K562 (cell line): ENCODE data around the gene EPS8L1. TPM values are rescaled to one million over a fixed set of nuclear protein-coding genes. Genes with fewer than 3 reads are reported as not detected.

ENCODE experiments used
- ATAC-seq: fragments of 200-7000 bp; cut with Tn5 transposase; 3 replicates; pipeline ENCODE4 v1.9.1; 2020; ENCODE audit warnings: moderate library complexity
- BruUV-seq: library from RNA; stranded (reverse); fragments of 400-500 nt; replicated peaks from 2 replicates; lab custom pipeline; 2021; lab: Mats Ljungman, UMichigan
- CTCF ChIA-PET: fragments of 300-600 bp; formaldehyde crosslinking; extraction: SDS; loops from one replicate; lab custom pipeline; 2021; ENCODE audit warnings: low intra/inter-chr PET ratio; lab: Yijun Ruan, JAX
- POLR2A ChIA-PET: fragments of 300-600, 350-650 bp; sonication (Branson Sonifier 250); formaldehyde crosslinking; extraction: SDS; loops from one replicate; lab custom pipeline; 2021; ENCODE audit warnings: antibody characterized with exemption, inconsistent platforms; lab: Yijun Ruan, JAX
- DNase-seq, 4 experiments: peaks; one replicate each; pipeline versions ENCODE4 v3.0.0 to v3.0.0-alpha.2; 2011 to 2018; ENCODE audit warnings: low spot score in 3 of 4, mixed read lengths in 3 of 4; ENCODE audit errors: extremely low read depth in 1 of 4
- FAIRE-seq: peaks from 2 replicates; lab custom pipeline; 2011; peaks lifted over from hg19 to GRCh38; lab: Jason Lieb, UNC
- H2AFZ ChIP-seq: 2 replicates; pipeline ENCODE4 v1.6.0; 2011; ENCODE audit warnings: low read depth, low read length, control low read depth, inconsistent platforms
- H3K27ac ChIP-seq: fragments of 200-600 bp; 3 replicates; pipeline ENCODE4 v1.8.0; 2011; ENCODE audit warnings: low read depth, mild to moderate bottlenecking, control low read depth, inconsistent platforms, low read length, moderate library complexity, mixed read lengths; ENCODE audit errors: extremely low read depth
- H3K27me3 ChIP-seq, 2 experiments: fragments of 300-600 bp in 1 of 2; 2 replicates in 1 of 2; 3 replicates in 1 of 2; pipeline versions ENCODE4 v1.6.0 to v1.8.0; 2011; ENCODE audit warnings: inconsistent platforms in 2 of 2, low read length in 2 of 2, mild to moderate bottlenecking in 1 of 2, mixed read lengths in 1 of 2, moderate library complexity in 1 of 2; ENCODE audit not compliant: control insufficient read depth in 2 of 2, insufficient read depth in 2 of 2
- H3K36me3 ChIP-seq: fragments of 300-600 bp; 3 replicates; pipeline ENCODE4 v1.8.0; 2011; ENCODE audit warnings: mild to moderate bottlenecking, low read length, inconsistent platforms; ENCODE audit not compliant: control insufficient read depth, insufficient read depth
- H3K4me1 ChIP-seq, 2 experiments: fragments of 200-600 bp in 1 of 2; replicated peaks in 1 of 2; 2 replicates in 1 of 2; 3 replicates in 1 of 2; pipeline versions ENCODE4 v1.5.1 to v1.8.0; 2011; ENCODE audit warnings: inconsistent platforms in 2 of 2, low read length in 2 of 2, mild to moderate bottlenecking in 1 of 2, mixed read lengths in 1 of 2, moderate library complexity in 1 of 2; ENCODE audit not compliant: control insufficient read depth in 2 of 2, insufficient read depth in 2 of 2
- H3K4me2 ChIP-seq: 2 replicates; pipeline ENCODE4 v1.6.1; 2011; ENCODE audit warnings: low read length, control low read depth, inconsistent platforms, mixed read lengths; ENCODE audit not compliant: insufficient read depth
- H3K4me3 ChIP-seq: fragments of 200-600 bp; sonication (generic), shearing (Covaris generic); 2 replicates; pipeline ENCODE4 v1.5.1; 2016; ENCODE audit warnings: control low read depth, inconsistent platforms
- H3K79me2 ChIP-seq: fragments of 200-600 bp; 3 replicates; pipeline ENCODE4 v1.8.0; 2011; ENCODE audit warnings: low read length, inconsistent platforms; ENCODE audit not compliant: control insufficient read depth, insufficient read depth
- H3K9ac ChIP-seq, 2 experiments: 2 replicates each; pipeline versions ENCODE4 v1.6.0 to v1.6.1; 2011; ENCODE audit warnings: low read depth in 2 of 2, low read length in 2 of 2, control low read depth in 1 of 2, inconsistent platforms in 1 of 2, mild to moderate bottlenecking in 1 of 2, mixed read lengths in 1 of 2; ENCODE audit not compliant: insufficient read depth in 1 of 2
- H3K9me1 ChIP-seq: one replicate; pipeline ENCODE4 v1.6.0; 2011; ENCODE audit warnings: inconsistent platforms, mild to moderate bottlenecking, low read length, moderate library complexity; ENCODE audit not compliant: control insufficient read depth, insufficient read depth
- H3K9me3 ChIP-seq: replicated peaks from 2 replicates; pipeline ENCODE4 v1.5.1; 2011; ENCODE audit warnings: low read depth, low read length, inconsistent platforms; ENCODE audit not compliant: control insufficient read depth, insufficient read depth
- H4K20me1 ChIP-seq: replicated peaks from 2 replicates; pipeline ENCODE4 v1.6.1; 2011; ENCODE audit warnings: low read length, inconsistent platforms, mixed read lengths; ENCODE audit not compliant: control insufficient read depth, insufficient read depth
- CBX2 ChIP-seq: fragments of 200-600 bp; sonication (generic); IDR thresholded peaks from one replicate; pipeline ENCODE4 v1.6.1; 2012; ENCODE audit warnings: mild to moderate bottlenecking, low read length, inconsistent platforms; ENCODE audit not compliant: insufficient read depth, poor library complexity, severe bottlenecking
- MCM7 ChIP-seq, 2 experiments: fragments of 450-650 bp; IDR thresholded peaks; 2 replicates each; pipeline ENCODE4 v1.6.1; 2016 to 2018
- PCBP1 ChIP-seq: fragments of 200-400 bp; formaldehyde crosslinking; IDR thresholded peaks from 2 replicates; pipeline ENCODE4 v1.6.1; 2018; ENCODE audit warnings: mild to moderate bottlenecking, low read depth, low read length; ENCODE audit not compliant: poor library complexity, severe bottlenecking
- PHF8 ChIP-seq: fragments of 200-600 bp; sonication (generic); IDR thresholded peaks from 2 replicates; pipeline ENCODE4 v1.6.1; 2012; ENCODE audit warnings: mixed run types, mild to moderate bottlenecking, inconsistent platforms, low read length, moderate library complexity, borderline replicate concordance
- POLR2G ChIP-seq: fragments of 200-400 bp; formaldehyde crosslinking; IDR thresholded peaks from 2 replicates; pipeline ENCODE4 v1.6.1; 2017; ENCODE audit warnings: low read depth, mild to moderate bottlenecking, antibody characterized with exemption, low read length, moderate library complexity
- SMC3 ChIP-seq: conservative IDR thresholded peaks from 2 replicates; pipeline ENCODE4 v1.6.1; 2011; ENCODE audit warnings: low read depth, low read length, improper control_type of control experiment; ENCODE audit not compliant: insufficient read depth
- ZZZ3 ChIP-seq: fragments of 450-650 bp; IDR thresholded peaks from 2 replicates; pipeline ENCODE4 v1.6.1; 2016; ENCODE audit warnings: antibody characterized with exemption, mild to moderate bottlenecking, moderate library complexity
- WGBS: fragments of 100-300 bp; shearing (Covaris generic); methylation state at CpG from one replicate; pipeline ENCODE4 v1.1.6; 2016; ENCODE audit warnings: low coverage, mixed read lengths; ENCODE audit not compliant: insufficient coverage; ENCODE audit errors: missing lambda C conversion rate; 5-methylcytosine and 5-hydroxymethylcytosine counted together
- in situ Hi-C: fragments of 300-500 bp; cut with MboI; formaldehyde crosslinking; loops from 4 replicates; pipeline ENCODE4 v1.15.0; 2018; ENCODE audit warnings: inconsistent platforms, mixed read lengths
- intact Hi-C: fragments of 100-400 bp; cut with micrococcal nuclease; formaldehyde crosslinking; loops from 2 replicates; pipeline ENCODE4 v1.14.2; 2022
- polyA plus RNA-seq, 8 experiments: library from polyadenylated mRNA; depleted of rRNA in 4 of 8; stranded (reverse) in 5 of 8; unstranded in 3 of 8; fragments of >200 nt; fragmentation: Nextera tagmentation in 2 of 8; fragmentation: Illumina TruSeq in 1 of 8; extraction: Ambion mirVana in 2 of 8; extraction: Trizol in 1 of 8; gene quantifications; 2 replicates each; pipeline versions ENCODE4 v1.2.1 to v1.2.3, GENCODE V29; 2011 to 2014; ENCODE audit warnings: inconsistent platforms in 1 of 8, missing spikeins in 1 of 8
- total RNA-seq, 7 experiments: library from RNA; depleted of rRNA in 6 of 7; stranded (reverse); fragments of >200 nt in 6 of 7; fragmentation: Illumina TruSeq in 2 of 7; extraction: Trizol in 2 of 7; gene quantifications; 2 replicates each; pipeline versions ENCODE4 v1.2.1 to v1.2.3, GENCODE V29; 2011 to 2021; ENCODE audit warnings: low replicate concordance in 1 of 7
- TF ChIP-seq, protein P1 (sequence below), 2 experiments: fragments of 250-450 bp in 1 of 2; fragments of 450-650 bp in 1 of 2; sonication (Bioruptor Pico) in 1 of 2; IDR thresholded peaks; 2 replicates each; pipeline versions ENCODE4 v1.6.1 to v1.8.0; 2016 to 2021; ENCODE audit warnings: mild to moderate bottlenecking in 2 of 2, moderate library complexity in 2 of 2, missing compliant biosample characterization in 1 of 2, missing genetic modification characterization in 1 of 2
- TF ChIP-seq, protein P2 (sequence below), 2 experiments: fragments of 450-650 bp; IDR thresholded peaks; 2 replicates each; pipeline ENCODE4 v1.6.1; 2016
- TF ChIP-seq, protein P3 (sequence below): fragments of 150-350 bp; IDR thresholded peaks from 2 replicates; pipeline ENCODE4 v1.6.1; 2014; ENCODE audit warnings: low read depth, mild to moderate bottlenecking, low read length, borderline replicate concordance
- TF ChIP-seq, protein P4 (sequence below): conservative IDR thresholded peaks from 2 replicates; pipeline ENCODE4 v1.6.1; 2011; ENCODE audit warnings: low read depth, mild to moderate bottlenecking, low read length; ENCODE audit not compliant: control insufficient read depth
- TF ChIP-seq, protein P5 (sequence below): sonication (generic); formaldehyde crosslinking; IDR thresholded peaks from 2 replicates; pipeline ENCODE4 v1.8.0; 2022; ENCODE audit warnings: missing genetic modification reagents, mild to moderate bottlenecking, moderate library complexity, borderline replicate concordance

The EPS8L1 gene
- total and polyA plus RNA-seq, 9 of the 15 experiments (the other 6 are each of a cell fraction or from before 2014, with no cell fraction given), result 0.35 to 22.1 (median 11.9) TPM

DNA sequence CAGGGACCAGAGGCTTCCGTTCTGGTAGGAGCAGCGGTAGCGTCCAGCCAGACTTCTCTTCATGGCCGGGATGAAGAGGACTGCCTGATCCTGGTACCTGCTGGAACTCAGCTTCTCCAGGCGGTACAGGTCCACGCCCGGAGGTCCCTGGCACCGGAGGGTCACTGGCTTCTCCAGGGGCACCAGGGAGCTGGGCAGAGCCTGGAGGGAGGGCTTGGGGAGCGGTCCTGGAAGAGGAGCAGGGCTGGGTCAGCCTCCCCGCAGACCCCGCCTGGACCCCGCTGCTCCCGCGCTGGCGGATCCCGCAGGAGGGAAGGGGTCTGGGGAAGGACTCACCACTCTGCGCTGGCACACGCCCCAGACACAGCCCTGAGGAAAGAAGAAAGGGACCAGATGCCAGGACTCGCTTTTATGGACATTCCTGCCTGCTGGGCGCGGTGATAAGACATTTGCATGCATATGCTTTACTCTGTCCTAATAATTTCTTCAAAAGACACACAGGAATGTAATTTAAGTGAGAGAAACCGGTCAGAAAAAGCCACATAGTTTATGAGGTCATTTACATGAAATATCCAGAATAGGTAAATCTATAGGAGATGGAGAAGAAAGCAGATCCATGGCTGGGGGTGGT is 43.4 kb upstream of the EPS8L1 start:
- H3K4me3 ChIP-seq, result no peak overlapping the region
- H3K9me3 ChIP-seq, result no peaks in the 10 kb centered on the region
- no peak overlapping the region for H3K27ac ChIP-seq
- no TSS peak for BruUV-seq
- POLR2A ChIA-PET, result no interaction called here
- FAIRE-seq, result no peak
- H3K4me2 ChIP-seq, result no peak overlapping the region
- H2AFZ ChIP-seq, result no peak overlapping the region
- peak overlapping the region in 1 of 2 experiments; percentile 75; a peak in 2 of 4 replicates for H3K9ac ChIP-seq
- in situ Hi-C loops (no loop called here), intact Hi-C loops (no loop called here)
- peaks cover 18 to 28% of the 10 kb centered on the region in 2 experiments; a peak in 4 of 5 replicates for H3K4me1 ChIP-seq
- no peak for ATAC-seq
- CTCF ChIA-PET, result no interaction called here
- H4K20me1 ChIP-seq, result 0 out of 2 replicates have a peak, but pooled peaks cover 10% of the 10 kb centered on the region
- 92% methylated on average over 17 of the region's 22 CpGs for WGBS
- peaks cover 40% of the 10 kb centered on the region; the same call in 2 of the 3 replicates for H3K36me3 ChIP-seq
- H3K79me2 ChIP-seq, result peaks cover 94% of the 10 kb centered on the region
- no peak for DNase-seq
- H3K27me3 ChIP-seq, result no peaks in the 10 kb centered on the region
- no peaks in the 10 kb centered on the region for H3K9me1 ChIP-seq
- TF ChIP-seq MCM7 (IDR thresholded peaks at IDR 0.05) (no peak), PCBP1 (no peak), SMC3 (no peak), POLR2G (peak; percentile 69), PHF8 (no peak), CBX2 (no peak), ZZZ3 (no peak)
- TF ChIP-seq, protein P1, sequence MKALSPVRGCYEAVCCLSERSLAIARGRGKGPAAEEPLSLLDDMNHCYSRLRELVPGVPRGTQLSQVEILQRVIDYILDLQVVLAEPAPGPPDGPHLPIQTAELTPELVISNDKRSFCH (CRISPR knock-in tag; IDR thresholded peaks at IDR 0.05), result no peak
- TF ChIP-seq, protein P1 (tag; IDR thresholded peaks at IDR 0.05), result no peak
- TF ChIP-seq, protein P2, sequence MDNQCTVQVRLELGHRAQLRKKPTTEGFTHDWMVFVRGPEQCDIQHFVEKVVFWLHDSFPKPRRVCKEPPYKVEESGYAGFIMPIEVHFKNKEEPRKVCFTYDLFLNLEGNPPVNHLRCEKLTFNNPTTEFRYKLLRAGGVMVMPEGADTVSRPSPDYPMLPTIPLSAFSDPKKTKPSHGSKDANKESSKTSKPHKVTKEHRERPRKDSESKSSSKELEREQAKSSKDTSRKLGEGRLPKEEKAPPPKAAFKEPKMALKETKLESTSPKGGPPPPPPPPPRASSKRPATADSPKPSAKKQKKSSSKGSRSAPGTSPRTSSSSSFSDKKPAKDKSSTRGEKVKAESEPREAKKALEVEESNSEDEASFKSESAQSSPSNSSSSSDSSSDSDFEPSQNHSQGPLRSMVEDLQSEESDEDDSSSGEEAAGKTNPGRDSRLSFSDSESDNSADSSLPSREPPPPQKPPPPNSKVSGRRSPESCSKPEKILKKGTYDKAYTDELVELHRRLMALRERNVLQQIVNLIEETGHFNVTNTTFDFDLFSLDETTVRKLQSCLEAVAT (IDR thresholded peaks at IDR 0.05), result no peak
- TF ChIP-seq, protein P3, sequence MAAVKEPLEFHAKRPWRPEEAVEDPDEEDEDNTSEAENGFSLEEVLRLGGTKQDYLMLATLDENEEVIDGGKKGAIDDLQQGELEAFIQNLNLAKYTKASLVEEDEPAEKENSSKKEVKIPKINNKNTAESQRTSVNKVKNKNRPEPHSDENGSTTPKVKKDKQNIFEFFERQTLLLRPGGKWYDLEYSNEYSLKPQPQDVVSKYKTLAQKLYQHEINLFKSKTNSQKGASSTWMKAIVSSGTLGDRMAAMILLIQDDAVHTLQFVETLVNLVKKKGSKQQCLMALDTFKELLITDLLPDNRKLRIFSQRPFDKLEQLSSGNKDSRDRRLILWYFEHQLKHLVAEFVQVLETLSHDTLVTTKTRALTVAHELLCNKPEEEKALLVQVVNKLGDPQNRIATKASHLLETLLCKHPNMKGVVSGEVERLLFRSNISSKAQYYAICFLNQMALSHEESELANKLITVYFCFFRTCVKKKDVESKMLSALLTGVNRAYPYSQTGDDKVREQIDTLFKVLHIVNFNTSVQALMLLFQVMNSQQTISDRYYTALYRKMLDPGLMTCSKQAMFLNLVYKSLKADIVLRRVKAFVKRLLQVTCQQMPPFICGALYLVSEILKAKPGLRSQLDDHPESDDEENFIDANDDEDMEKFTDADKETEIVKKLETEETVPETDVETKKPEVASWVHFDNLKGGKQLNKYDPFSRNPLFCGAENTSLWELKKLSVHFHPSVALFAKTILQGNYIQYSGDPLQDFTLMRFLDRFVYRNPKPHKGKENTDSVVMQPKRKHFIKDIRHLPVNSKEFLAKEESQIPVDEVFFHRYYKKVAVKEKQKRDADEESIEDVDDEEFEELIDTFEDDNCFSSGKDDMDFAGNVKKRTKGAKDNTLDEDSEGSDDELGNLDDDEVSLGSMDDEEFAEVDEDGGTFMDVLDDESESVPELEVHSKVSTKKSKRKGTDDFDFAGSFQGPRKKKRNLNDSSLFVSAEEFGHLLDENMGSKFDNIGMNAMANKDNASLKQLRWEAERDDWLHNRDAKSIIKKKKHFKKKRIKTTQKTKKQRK, result no peak
- TF ChIP-seq, protein P4, sequence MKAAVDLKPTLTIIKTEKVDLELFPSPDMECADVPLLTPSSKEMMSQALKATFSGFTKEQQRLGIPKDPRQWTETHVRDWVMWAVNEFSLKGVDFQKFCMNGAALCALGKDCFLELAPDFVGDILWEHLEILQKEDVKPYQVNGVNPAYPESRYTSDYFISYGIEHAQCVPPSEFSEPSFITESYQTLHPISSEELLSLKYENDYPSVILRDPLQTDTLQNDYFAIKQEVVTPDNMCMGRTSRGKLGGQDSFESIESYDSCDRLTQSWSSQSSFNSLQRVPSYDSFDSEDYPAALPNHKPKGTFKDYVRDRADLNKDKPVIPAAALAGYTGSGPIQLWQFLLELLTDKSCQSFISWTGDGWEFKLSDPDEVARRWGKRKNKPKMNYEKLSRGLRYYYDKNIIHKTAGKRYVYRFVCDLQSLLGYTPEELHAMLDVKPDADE, result no peak
- TF ChIP-seq, protein P5, sequence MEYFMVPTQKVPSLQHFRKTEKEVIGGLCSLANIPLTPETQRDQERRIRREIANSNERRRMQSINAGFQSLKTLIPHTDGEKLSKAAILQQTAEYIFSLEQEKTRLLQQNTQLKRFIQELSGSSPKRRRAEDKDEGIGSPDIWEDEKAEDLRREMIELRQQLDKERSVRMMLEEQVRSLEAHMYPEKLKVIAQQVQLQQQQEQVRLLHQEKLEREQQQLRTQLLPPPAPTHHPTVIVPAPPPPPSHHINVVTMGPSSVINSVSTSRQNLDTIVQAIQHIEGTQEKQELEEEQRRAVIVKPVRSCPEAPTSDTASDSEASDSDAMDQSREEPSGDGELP (CRISPR knock-in tag), result 0 out of 2 replicates have a peak, but pooled peaks have one; percentile 16
